A549 (cell line): ENCODE measurements around the gene HCST. TPM values are rescaled to one million over a fixed set of nuclear protein-coding genes. Genes with fewer than 3 reads are reported as not detected.

ENCODE experiments used
- ATOH8 ChIP-seq: fragments of 250-450 bp; sonication (Bioruptor Pico); IDR thresholded peaks from 2 replicates; pipeline ENCODE4 v1.5.0; 2020; ENCODE audit warnings: low read depth, mild to moderate bottlenecking, moderate library complexity
- BCL3 ChIP-seq: fragments of >200 bp; sonication (Bioruptor Twin); formaldehyde crosslinking; IDR thresholded peaks from 3 replicates; pipeline ENCODE4 v1.6.1; 2016
- BHLHE40 ChIP-seq: IDR thresholded peaks from 2 replicates; pipeline ENCODE4 v1.6.1; 2012; ENCODE audit warnings: low read depth, low read length, inconsistent platforms
- CBX2 ChIP-seq: fragments of 200-600 bp; sonication (generic); IDR thresholded peaks from 2 replicates; pipeline ENCODE4 v1.6.1; 2016; ENCODE audit warnings: low read depth, mild to moderate bottlenecking, borderline replicate concordance
- CEBPB ChIP-seq, 2 experiments: fragments of >200 bp in 1 of 2; sonication (Bioruptor Twin) in 1 of 2; formaldehyde crosslinking in 1 of 2; IDR thresholded peaks; 2 replicates each; pipeline ENCODE4 v1.6.1; 2012 to 2016
- CHD4 ChIP-seq: fragments of 200-600 bp; sonication (generic); IDR thresholded peaks from 2 replicates; pipeline ENCODE4 v1.6.1; 2016; ENCODE audit warnings: antibody characterized with exemption, mild to moderate bottlenecking, borderline replicate concordance
- EHF ChIP-seq: fragments of 250-450 bp; sonication (Bioruptor Pico); IDR thresholded peaks from 2 replicates; pipeline ENCODE4 v1.5.0; 2020; ENCODE audit warnings: mild to moderate bottlenecking
- EHMT2 ChIP-seq: fragments of 200-600 bp; sonication (generic); IDR thresholded peaks from 2 replicates; pipeline ENCODE4 v1.6.1; 2016; ENCODE audit warnings: antibody characterized with exemption, low read depth, mild to moderate bottlenecking, moderate library complexity
- ELK1 ChIP-seq: fragments of 150-350 bp; IDR thresholded peaks from 2 replicates; pipeline ENCODE4 v1.6.1; 2014; ENCODE audit warnings: low read depth, mild to moderate bottlenecking, low read length
- EP300 ChIP-seq, 2 experiments: fragments of >200 bp; sonication (Bioruptor Twin); formaldehyde crosslinking; IDR thresholded peaks; 2 replicates in 1 of 2; 3 replicates in 1 of 2; pipeline ENCODE4 v1.6.1; 2016 to 2017
- ESRRA ChIP-seq: fragments of 150-350 bp; IDR thresholded peaks from 2 replicates; pipeline ENCODE4 v1.6.1; 2014; ENCODE audit warnings: mild to moderate bottlenecking, low read length, borderline replicate concordance
- FOSL2 ChIP-seq, 2 experiments: fragments of 450-650 bp in 1 of 2; fragments of >200 bp in 1 of 2; sonication (Bioruptor Twin) in 1 of 2; formaldehyde crosslinking; IDR thresholded peaks; 2 replicates each; pipeline versions ENCODE4 v1.5.0 to v1.6.1; 2016 to 2020; ENCODE audit warnings: mild to moderate bottlenecking in 1 of 2, moderate library complexity in 1 of 2
- GATA3 ChIP-seq: IDR thresholded peaks from 2 replicates; pipeline ENCODE4 v1.6.1; 2012; ENCODE audit warnings: borderline replicate concordance
- HDAC2 ChIP-seq: fragments of 200-600 bp; sonication (generic); IDR thresholded peaks from 2 replicates; pipeline ENCODE4 v1.6.1; 2016
- HES2 ChIP-seq: fragments of >200 bp; sonication (Bioruptor Twin); formaldehyde crosslinking; IDR thresholded peaks from 2 replicates; pipeline ENCODE4 v1.6.1; 2016
- HMGXB4 ChIP-seq: fragments of 250-450 bp; sonication (Bioruptor Pico); IDR thresholded peaks from 2 replicates; pipeline ENCODE4 v1.5.0; 2021; ENCODE audit warnings: mild to moderate bottlenecking, moderate library complexity, borderline replicate concordance
- JUN ChIP-seq, 2 experiments: fragments of >200 bp; sonication (Bioruptor Twin); formaldehyde crosslinking; IDR thresholded peaks; 2 replicates in 1 of 2; 3 replicates in 1 of 2; pipeline ENCODE4 v1.6.1; 2016 to 2017
- MAX ChIP-seq: IDR thresholded peaks from 2 replicates; pipeline ENCODE4 v1.6.1; 2012
- NFE2L2 ChIP-seq: fragments of 150-350 bp; conservative IDR thresholded peaks from 2 replicates; pipeline ENCODE4 v1.6.1; 2014; ENCODE audit warnings: low read length
- PBX3 ChIP-seq: IDR thresholded peaks from 2 replicates; pipeline ENCODE4 v1.6.1; 2012
- RAD21 ChIP-seq, 2 experiments: fragments of >200 bp in 1 of 2; sonication (Bioruptor Twin) in 1 of 2; formaldehyde crosslinking in 1 of 2; IDR thresholded peaks in 1 of 2; conservative IDR thresholded peaks in 1 of 2; 2 replicates in 1 of 2; 3 replicates in 1 of 2; pipeline ENCODE4 v1.6.1; 2012 to 2018; ENCODE audit warnings: inconsistent platforms in 1 of 2
- RARB ChIP-seq: fragments of 250-450 bp; sonication (Bioruptor Pico); IDR thresholded peaks from 2 replicates; pipeline ENCODE4 v1.8.0; 2021; ENCODE audit warnings: mild to moderate bottlenecking, moderate library complexity
- REST ChIP-seq: fragments of 200-600 bp; sonication (generic); IDR thresholded peaks from 2 replicates; pipeline ENCODE4 v1.6.1; 2016; ENCODE audit warnings: antibody characterized with exemption, mild to moderate bottlenecking, moderate library complexity
- SMC3 ChIP-seq: fragments of >200 bp; sonication (Bioruptor Twin); formaldehyde crosslinking; IDR thresholded peaks from 3 replicates; pipeline ENCODE4 v1.6.1; 2018; ENCODE audit warnings: inconsistent platforms
- TFCP2L1 ChIP-seq: fragments of 250-450 bp; sonication (Bioruptor Pico); IDR thresholded peaks from 2 replicates; pipeline ENCODE4 v1.5.0; 2021; ENCODE audit warnings: mild to moderate bottlenecking
- TP53 ChIP-seq: fragments of 250-450 bp; sonication (Bioruptor Pico); IDR thresholded peaks from 2 replicates; pipeline ENCODE4 v1.5.0; 2021; ENCODE audit warnings: mild to moderate bottlenecking, moderate library complexity
- USF2 ChIP-seq: fragments of 450-650 bp; IDR thresholded peaks from 2 replicates; pipeline ENCODE4 v1.6.1; 2014; ENCODE audit warnings: antibody characterized with exemption
- ZC3H11A ChIP-seq: fragments of 450-650 bp; IDR thresholded peaks from 2 replicates; pipeline ENCODE4 v1.6.1; 2014; ENCODE audit warnings: antibody characterized with exemption, mild to moderate bottlenecking
- polyA plus RNA-seq, 4 experiments: library from polyadenylated mRNA; depleted of rRNA in 3 of 4; stranded (reverse); fragments of >200 nt; fragmentation: RNase III in 1 of 4; extraction: RNeasy Plus Mini Kit Qiagen cat#74134 plus additional on column Dnase treatment in 1 of 4; gene quantifications; 2 replicates in 3 of 4; 3 replicates in 1 of 4; pipeline ENCODE4 v1.2.3, GENCODE V29; 2011 to 2017

HCST gene
- polyA plus RNA-seq, 2 of the 4 experiments (the other 2 are of a cell fraction), result 0.49 TPM; not detected in 1

- no peak for TF ChIP-seq HMGXB4 (CRISPR knock-in tag)
- TF ChIP-seq BCL3, result peak; percentile 37; the same call in 1 of the 3 replicates
- 0 out of 2 replicates have a peak, but pooled peaks have one; percentile 11 for TF ChIP-seq ATOH8 (CRISPR knock-in tag)
- TF ChIP-seq CEBPB (IDR thresholded peaks at IDR 0.05), result peak in 1 of 2 experiments; percentile 46; a peak in 2 of 4 replicates
- TF ChIP-seq RARB, result no peak
- no peak for TF ChIP-seq NFE2L2
- no peak for TF ChIP-seq HES2
- TF ChIP-seq USF2, result no peak
- TF ChIP-seq BHLHE40, result no peak
- TF ChIP-seq ELK1, result no peak
- TF ChIP-seq EHF (CRISPR knock-in tag), result no peak
- TF ChIP-seq ESRRA, result no peak
- TF ChIP-seq ZC3H11A, result no peak
- peak in 1 of 2 experiments; percentile 80; a peak in 3 of 5 replicates for TF ChIP-seq JUN (IDR thresholded peaks at IDR 0.05)
- TF ChIP-seq TP53, result no peak
- TF ChIP-seq PBX3, result peak; percentile 72; the same call in 1 of the 2 replicates
- no peak for TF ChIP-seq GATA3
- TF ChIP-seq CBX2, result no peak
- TF ChIP-seq HDAC2, result no peak
- no peak for TF ChIP-seq RAD21 (conservative IDR thresholded peaks at IDR 0.05 in 1 of 2, IDR thresholded peaks at IDR 0.05 in 1 of 2)
- TF ChIP-seq EHMT2, result no peak
- TF ChIP-seq MAX, result peak; percentile 88
- no peak; the same call in 2 of the 3 replicates for TF ChIP-seq SMC3
- TF ChIP-seq TFCP2L1 (CRISPR knock-in tag), result no peak
- no peak for TF ChIP-seq REST
- no peak for TF ChIP-seq FOSL2 (IDR thresholded peaks at IDR 0.05)
- TF ChIP-seq FOSL2 (CRISPR knock-in tag; IDR thresholded peaks at IDR 0.05), result no peak
- no peak for TF ChIP-seq CHD4
- TF ChIP-seq EP300 (IDR thresholded peaks at IDR 0.05), result no peak; a peak in 1 of 5 replicates
Observed at GRCh38 chr19:35899547-35900214, 2.6 kb upstream of the HCST start (continued).
